ENCODE measurements around the gene JAK1.

DNA sequence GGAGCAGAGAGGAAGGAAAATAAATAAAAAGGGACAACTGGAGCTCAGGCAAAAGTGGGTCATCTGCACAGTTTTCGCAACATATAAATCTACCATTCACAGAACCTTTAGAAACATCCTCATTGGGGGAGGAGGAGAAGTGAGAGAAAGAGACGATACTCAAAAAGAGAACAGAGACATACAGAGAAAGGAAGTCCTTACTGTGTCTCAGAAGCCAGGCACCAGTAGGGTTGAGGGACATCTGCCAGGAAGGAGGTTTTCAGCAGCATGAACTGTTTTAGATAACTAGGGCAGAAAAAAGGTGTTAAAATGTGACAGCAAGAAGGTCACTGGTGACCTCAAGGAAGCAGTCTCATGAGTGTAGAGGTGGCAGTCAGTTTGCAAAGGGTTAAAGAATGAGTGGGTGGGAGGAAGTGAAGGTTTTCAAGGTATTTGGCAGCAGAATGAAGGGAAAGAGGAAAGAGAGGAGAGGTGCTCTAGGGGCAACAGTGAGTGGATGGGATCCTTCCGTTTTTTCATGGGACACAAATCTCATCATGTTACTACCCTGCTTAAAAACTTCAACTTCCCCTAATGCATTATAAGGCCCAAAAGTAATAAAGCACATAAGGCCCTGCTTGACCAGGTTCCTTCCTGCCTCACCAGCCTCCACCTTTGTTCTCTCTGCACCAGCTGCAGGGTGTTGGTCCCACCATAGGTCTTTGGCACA lies 9.5 kb downstream of the JAK1 start:
- TF ChIP-seq, protein P1, sequence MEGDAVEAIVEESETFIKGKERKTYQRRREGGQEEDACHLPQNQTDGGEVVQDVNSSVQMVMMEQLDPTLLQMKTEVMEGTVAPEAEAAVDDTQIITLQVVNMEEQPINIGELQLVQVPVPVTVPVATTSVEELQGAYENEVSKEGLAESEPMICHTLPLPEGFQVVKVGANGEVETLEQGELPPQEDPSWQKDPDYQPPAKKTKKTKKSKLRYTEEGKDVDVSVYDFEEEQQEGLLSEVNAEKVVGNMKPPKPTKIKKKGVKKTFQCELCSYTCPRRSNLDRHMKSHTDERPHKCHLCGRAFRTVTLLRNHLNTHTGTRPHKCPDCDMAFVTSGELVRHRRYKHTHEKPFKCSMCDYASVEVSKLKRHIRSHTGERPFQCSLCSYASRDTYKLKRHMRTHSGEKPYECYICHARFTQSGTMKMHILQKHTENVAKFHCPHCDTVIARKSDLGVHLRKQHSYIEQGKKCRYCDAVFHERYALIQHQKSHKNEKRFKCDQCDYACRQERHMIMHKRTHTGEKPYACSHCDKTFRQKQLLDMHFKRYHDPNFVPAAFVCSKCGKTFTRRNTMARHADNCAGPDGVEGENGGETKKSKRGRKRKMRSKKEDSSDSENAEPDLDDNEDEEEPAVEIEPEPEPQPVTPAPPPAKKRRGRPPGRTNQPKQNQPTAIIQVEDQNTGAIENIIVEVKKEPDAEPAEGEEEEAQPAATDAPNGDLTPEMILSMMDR (IDR thresholded peaks at IDR 0.05 in 2 of 3, conservative IDR thresholded peaks at IDR 0.05 in 1 of 3; ENCODE audit: control insufficient read depth in 2 of 3, extremely low read depth in 1 of 3, insufficient read depth in 1 of 3, low read depth in 3 of 3, low read length in 3 of 3), result no peak
- no peak for TF ChIP-seq MYC (IDR thresholded peaks at IDR 0.05; ENCODE audit: insufficient read depth, insufficient read length, insufficient replicate concordance, low read length, severe bottlenecking)
- TF ChIP-seq EED (IDR thresholded peaks at IDR 0.05; ENCODE audit: low read depth), result peak; percentile 56; the same call in 1 of the 2 replicates
